WTC11 (cell line): ENCODE data around the gene KCNJ6. TPM values are rescaled to one million over a fixed set of nuclear protein-coding genes. Genes with fewer than 3 reads are reported as not detected.
"Not testable (repeated sequence)": the region's sequence is repeated elsewhere in the genome, so short reads cannot be mapped to it uniquely, and the experiment has no call there.

ENCODE experiments used
- ATAC-seq: fragments of 200-7000 bp; cut with Tn5 transposase; 2 replicates; pipeline ENCODE4 v1.10.0; 2021; ENCODE audit warnings: mild to moderate bottlenecking, moderate library complexity
- CTCF ChIA-PET: fragments of 300-600 bp; sonication (Branson Sonifier 250); formaldehyde crosslinking; loops from one replicate; lab custom pipeline; 2021; ENCODE audit warnings: antibody characterized with exemption; lab: Charles Lee
- POLR2A ChIA-PET: fragments of 350-600 bp; sonication (Branson Sonifier 250); formaldehyde crosslinking; loops from one replicate; lab custom pipeline; 2021; ENCODE audit warnings: antibody characterized with exemption; lab: Charles Lee
- DNase-seq: peaks from one replicate; pipeline ENCODE4 v3.0.0; 2021; ENCODE audit warnings: low spot score
- H3K27ac Mint-ChIP-seq: 2 replicates; pipeline ENCODE4 v1.8.0; 2021; ENCODE audit warnings: mixed read lengths
- H3K27me3 Mint-ChIP-seq: 2 replicates; pipeline ENCODE4 v1.8.0; 2021; ENCODE audit warnings: low read depth, mild to moderate bottlenecking, moderate library complexity, mixed read lengths
- H3K36me3 Mint-ChIP-seq: 2 replicates; pipeline ENCODE4 v1.8.0; 2021; ENCODE audit warnings: mixed read lengths
- H3K4me1 Mint-ChIP-seq: 2 replicates; pipeline ENCODE4 v1.8.0; 2022; ENCODE audit warnings: mixed read lengths
- H3K4me3 Mint-ChIP-seq: 2 replicates; pipeline ENCODE4 v1.8.0; 2021; ENCODE audit warnings: mild to moderate bottlenecking, moderate library complexity, mixed read lengths
- H3K9me3 Mint-ChIP-seq: 2 replicates; pipeline ENCODE4 v1.8.0; 2021; ENCODE audit warnings: mixed read lengths
- AFF4 ChIP-seq: sonication (generic); formaldehyde crosslinking; IDR thresholded peaks from 2 replicates; pipeline ENCODE4 v1.8.1; 2023; ENCODE audit warnings: mild to moderate bottlenecking, missing genetic modification reagents, borderline replicate concordance
- ARID4B ChIP-seq: sonication (generic); formaldehyde crosslinking; IDR thresholded peaks from 2 replicates; pipeline ENCODE4 v1.8.0; 2023; ENCODE audit warnings: missing genetic modification reagents, mild to moderate bottlenecking, borderline replicate concordance
- CTCF ChIP-seq: fragments of 200-600 bp; IDR thresholded peaks from 2 replicates; pipeline ENCODE4 v1.8.0; 2022; ENCODE audit warnings: antibody characterized with exemption
- E2F5 ChIP-seq: sonication (generic); formaldehyde crosslinking; IDR thresholded peaks from 2 replicates; pipeline ENCODE4 v1.8.1; 2022; ENCODE audit warnings: mild to moderate bottlenecking, moderate library complexity, missing genetic modification reagents
- GRHL2 ChIP-seq: fragments of 250-450 bp; sonication (Bioruptor Pico); IDR thresholded peaks from 2 replicates; pipeline ENCODE4 v1.8.0; 2022; ENCODE audit warnings: mild to moderate bottlenecking, moderate library complexity; ENCODE audit not compliant: insufficient replicate concordance, severe bottlenecking
- MLX ChIP-seq: sonication (generic); formaldehyde crosslinking; IDR thresholded peaks from 2 replicates; pipeline ENCODE4 v1.8.1; 2023; ENCODE audit warnings: mild to moderate bottlenecking, missing genetic modification reagents, moderate library complexity
- NR2C2 ChIP-seq: sonication (generic); formaldehyde crosslinking; IDR thresholded peaks from 2 replicates; pipeline ENCODE4 v1.8.0; 2022; ENCODE audit warnings: mild to moderate bottlenecking, missing genetic modification reagents
- PRRX2 ChIP-seq: fragments of 250-450 bp; sonication (Bioruptor Pico); IDR thresholded peaks from 2 replicates; pipeline ENCODE4 v1.8.0; 2021; ENCODE audit warnings: mild to moderate bottlenecking
- SMAD4 ChIP-seq: sonication (generic); formaldehyde crosslinking; IDR thresholded peaks from 2 replicates; pipeline ENCODE4 v1.8.0; 2022; ENCODE audit warnings: mild to moderate bottlenecking, missing genetic modification reagents
- TP53 ChIP-seq: sonication (generic); formaldehyde crosslinking; IDR thresholded peaks from 2 replicates; pipeline ENCODE4 v1.8.1; 2023; ENCODE audit warnings: mild to moderate bottlenecking, missing genetic modification reagents
- ZNF219 ChIP-seq: sonication (generic); formaldehyde crosslinking; IDR thresholded peaks from 2 replicates; pipeline ENCODE4 v1.8.0; 2023; ENCODE audit warnings: missing genetic modification reagents, mild to moderate bottlenecking, borderline replicate concordance
- ZNF263 ChIP-seq: sonication (generic); formaldehyde crosslinking; IDR thresholded peaks from 2 replicates; pipeline ENCODE4 v1.8.1; 2022; ENCODE audit warnings: low read depth, mild to moderate bottlenecking, moderate library complexity, missing genetic modification reagents
- total RNA-seq: library from RNA; stranded (reverse); gene quantifications from 3 replicates; pipeline ENCODE4 v1.2.3, GENCODE V29; 2021

The KCNJ6 gene
- total RNA-seq, 1 experiment from 2014 or later = 0.35 TPM

GRCh38 chr21:37717534-37717933 is 198.7 kb downstream of the KCNJ6 start (continued):
- TF ChIP-seq GRHL2 (CRISPR knock-in tag) = no peak
- TF ChIP-seq AFF4 (CRISPR knock-in tag) = no peak
- TF ChIP-seq PRRX2 = no peak
- TF ChIP-seq ZNF219 (CRISPR knock-in tag) = no peak
- no peak for TF ChIP-seq E2F5
- TF ChIP-seq MLX = no peak

- H3K27ac Mint-ChIP-seq, POLR2A ChIA-PET, DNase-seq, H3K27me3 Mint-ChIP-seq, H3K36me3 Mint-ChIP-seq, ATAC-seq, H3K4me3 Mint-ChIP-seq: not testable (repeated sequence)
- Mint-ChIP-seq H3K4me1 (peaks cover 10% of the 10 kb centered on the region), H3K9me3 (peaks cover 12% of the 10 kb centered on the region)
- TF ChIP-seq ZNF263 (CRISPR knock-in tag) = peak; percentile 12; the same call in 1 of the 2 replicates
- CTCF ChIA-PET = interaction anchor here (0.6 to 3.5 kb wide), 37 partner anchors 11 to 644 kb away, joined by 3 to 49 read pairs (median 4); partner anchors contain the start of genes KCNJ6 and VPS26C
Observed at GRCh38 chr21:37712569-37712934, 203.7 kb downstream of the KCNJ6 start.

GRCh38 chr21:37711836-37712568 is 204.3 kb downstream of the KCNJ6 start:
- peaks cover 10% of the 10 kb centered on the region for H3K4me1 Mint-ChIP-seq
- no peak for TF ChIP-seq ARID4B (CRISPR knock-in tag)
- peak; percentile 78 for TF ChIP-seq CTCF
- peak; percentile 61; the same call in 1 of the 2 replicates for TF ChIP-seq ZNF263 (CRISPR knock-in tag)
- no peak for TF ChIP-seq SMAD4 (CRISPR knock-in tag)
- TF ChIP-seq NR2C2 (CRISPR knock-in tag) = no peak
- TF ChIP-seq TP53 (CRISPR knock-in tag) = no peak
- TF ChIP-seq, all 79 proteins: peak for 2
- ATAC-seq (peak; percentile 96), DNase-seq (peak; percentile 75)
- ChIA-PET POLR2A (no interaction called here), CTCF (interaction anchor here (0.6 to 3.5 kb wide), 41 partner anchors 11 to 644 kb away, joined by 3 to 49 read pairs (median 4); partner anchors contain the start of genes KCNJ6 and VPS26C)
- H3K9me3 Mint-ChIP-seq = peaks cover 12% of the 10 kb centered on the region
- H3K27ac Mint-ChIP-seq = no peak overlapping the region
- 0 out of 2 replicates have a peak, but pooled peaks cover 2% of the 10 kb centered on the region for H3K36me3 Mint-ChIP-seq
- H3K4me3 Mint-ChIP-seq = no peak overlapping the region
- no peaks in the 10 kb centered on the region for H3K27me3 Mint-ChIP-seq
